CD8-positive, alpha-beta memory T cell (primary cell): ENCODE results near the gene TPO. TPM values are rescaled to one million over a fixed set of nuclear protein-coding genes. Genes with fewer than 3 reads are reported as not detected.

Experiments used
- CTCF ChIA-PET: fragments of 350-600 bp; sonication (Branson Sonifier 250); formaldehyde crosslinking; loops from one replicate; lab custom pipeline; 2021; ENCODE audit warnings: antibody characterized with exemption; lab: Charles Lee
- POLR2A ChIA-PET: fragments of 350-600 bp; sonication (Branson Sonifier 250); formaldehyde crosslinking; loops from one replicate; lab custom pipeline; 2021; ENCODE audit warnings: antibody characterized with exemption; lab: Charles Lee
- DNase-seq, 5 donors: peaks; one replicate each; pipeline versions ENCODE4 v3.0.0 to v3.0.0-alpha.2; 2020 to 2022; ENCODE audit warnings: mixed read lengths in 1 of 5
- H3K27ac ChIP-seq: one replicate; pipeline ENCODE4 v1.7.0; 2013; ENCODE audit warnings: low read depth, mild to moderate bottlenecking, low read length, moderate library complexity
- H3K27me3 ChIP-seq: 2 replicates; pipeline ENCODE4 v1.7.0; 2013; ENCODE audit warnings: low read length, mild to moderate bottlenecking; ENCODE audit not compliant: insufficient read depth, poor library complexity, severe bottlenecking
- H3K36me3 ChIP-seq: 2 replicates; pipeline ENCODE4 v1.7.0; 2013; ENCODE audit warnings: mild to moderate bottlenecking, low read length, moderate library complexity; ENCODE audit not compliant: insufficient read depth
- H3K4me1 ChIP-seq: 2 replicates; pipeline ENCODE4 v1.7.0; 2013; ENCODE audit warnings: mild to moderate bottlenecking, low read length, moderate library complexity; ENCODE audit not compliant: insufficient read depth
- H3K4me3 ChIP-seq: 2 replicates; pipeline ENCODE4 v1.7.0; 2013; ENCODE audit warnings: mild to moderate bottlenecking, low read length
- H3K9me3 ChIP-seq: 2 replicates; pipeline ENCODE4 v1.7.0; 2013; ENCODE audit warnings: mild to moderate bottlenecking, low read length
- H3K27ac Mint-ChIP-seq, 8 donors: one replicate each; pipeline ENCODE4 v1.8.0; 2020 to 2021; ENCODE audit warnings: mixed read lengths in 8 of 8, mild to moderate bottlenecking in 6 of 8, inconsistent platforms in 3 of 8, moderate library complexity in 3 of 8
- H3K27me3 Mint-ChIP-seq, 2 donors: one replicate each; pipeline ENCODE4 v1.8.0; 2020 to 2021; ENCODE audit warnings: mixed read lengths in 2 of 2, mild to moderate bottlenecking in 1 of 2, moderate library complexity in 1 of 2
- H3K36me3 Mint-ChIP-seq, 3 donors: one replicate each; pipeline ENCODE4 v1.8.0; 2020 to 2021; ENCODE audit warnings: mixed read lengths in 3 of 3, inconsistent platforms in 1 of 3, mild to moderate bottlenecking in 1 of 3
- H3K4me1 Mint-ChIP-seq, 3 donors: one replicate each; pipeline ENCODE4 v1.8.0; 2020 to 2021; ENCODE audit warnings: mixed read lengths in 3 of 3, inconsistent platforms in 1 of 3, mild to moderate bottlenecking in 1 of 3
- H3K4me3 Mint-ChIP-seq, 7 donors: one replicate each; pipeline ENCODE4 v1.8.0; 2020 to 2021; ENCODE audit warnings: mixed read lengths in 7 of 7, mild to moderate bottlenecking in 6 of 7, moderate library complexity in 4 of 7, inconsistent platforms in 2 of 7
- H3K9me3 Mint-ChIP-seq, 5 donors: one replicate each; pipeline ENCODE4 v1.8.0; 2020 to 2022; ENCODE audit warnings: mixed read lengths in 5 of 5, mild to moderate bottlenecking in 3 of 5, moderate library complexity in 2 of 5, inconsistent platforms in 1 of 5
- polyA plus RNA-seq: library from polyadenylated mRNA; unstranded; fragments of 300-500 nt; fragmentation: Illumina TruSeq; gene quantifications from one replicate; pipeline ENCODE4 v1.2.3, GENCODE V29; 2021
- total RNA-seq, 2 experiments: library from RNA; stranded (reverse); gene quantifications; one replicate each; pipeline ENCODE4 v1.2.3, GENCODE V29; 2021

TPO gene
- total and polyA plus RNA-seq, 3 experiments from 2014 or later: 1.8 TPM; not detected in 2

GRCh38 chr2:1455466-1455865 lies 42.2 kb downstream of the TPO start:
- Histone ChIP-seq H3K36me3 (no peaks in the 10 kb centered on the region), H3K9me3 (no peaks in the 10 kb centered on the region), H3K4me1 (no peaks in the 10 kb centered on the region), H3K4me3 (no peak overlapping the region), H3K27me3 (no peaks in the 10 kb centered on the region), H3K27ac (no peak overlapping the region)
- POLR2A ChIA-PET: no interaction called here
- H3K36me3 Mint-ChIP-seq: no peaks in the 10 kb centered on the region
- no peak for DNase-seq
- no peak overlapping the region for H3K27ac Mint-ChIP-seq
- no peak overlapping the region for H3K4me3 Mint-ChIP-seq
- H3K27me3 Mint-ChIP-seq: peaks cover 5 to 12% of the 10 kb centered on the region in 2 donors
- no peaks in the 10 kb centered on the region for H3K4me1 Mint-ChIP-seq
- CTCF ChIA-PET: no interaction called here
- peaks cover 0 to 3% (median 0%) of the 10 kb centered on the region in 5 donors for H3K9me3 Mint-ChIP-seq

- POLR2A ChIA-PET: no interaction called here
- Histone ChIP-seq H3K36me3 (no peaks in the 10 kb centered on the region), H3K4me1 (no peaks in the 10 kb centered on the region), H3K4me3 (no peak overlapping the region), H3K9me3 (no peaks in the 10 kb centered on the region), H3K27ac (no peak overlapping the region), H3K27me3 (no peaks in the 10 kb centered on the region)
- Mint-ChIP-seq H3K4me1 (no peaks in the 10 kb centered on the region), H3K4me3 (no peak overlapping the region), H3K36me3 (no peaks in the 10 kb centered on the region), H3K27ac (no peak overlapping the region), H3K27me3 (peaks cover 5 to 6% of the 10 kb centered on the region in 2 donors), H3K9me3 (peaks cover 0 to 3% (median 0%) of the 10 kb centered on the region in 5 donors)
- CTCF ChIA-PET: no interaction called here
- DNase-seq: no peak
Observed at GRCh38 chr2:1458432-1458831, 45.2 kb downstream of the TPO start.

- H3K4me3 Mint-ChIP-seq: no peak overlapping the region
- no peaks in the 10 kb centered on the region for H3K4me1 Mint-ChIP-seq
- no peaks in the 10 kb centered on the region for H3K4me1 ChIP-seq
- H3K27me3 ChIP-seq: no peaks in the 10 kb centered on the region
- no peaks in the 10 kb centered on the region for H3K36me3 ChIP-seq
- no peak overlapping the region for H3K27ac ChIP-seq
- ChIA-PET CTCF (no interaction called here), POLR2A (no interaction called here)
- no peaks in the 10 kb centered on the region for H3K36me3 Mint-ChIP-seq
- H3K9me3 ChIP-seq: no peaks in the 10 kb centered on the region
- H3K27me3 Mint-ChIP-seq: peaks cover 3 to 6% of the 10 kb centered on the region in 2 donors
- no peak for DNase-seq
- H3K27ac Mint-ChIP-seq: no peak overlapping the region
- peaks cover 0 to 3% (median 0%) of the 10 kb centered on the region in 5 donors for H3K9me3 Mint-ChIP-seq
- no peak overlapping the region for H3K4me3 ChIP-seq
Observed at GRCh38 chr2:1459727-1460126, 46.5 kb downstream of the TPO start.

- Histone ChIP-seq H3K4me1 (no peaks in the 10 kb centered on the region), H3K27ac (no peak overlapping the region), H3K27me3 (no peaks in the 10 kb centered on the region), H3K36me3 (no peaks in the 10 kb centered on the region), H3K4me3 (no peak overlapping the region), H3K9me3 (no peaks in the 10 kb centered on the region)
- Mint-ChIP-seq H3K27me3 (peaks cover 1 to 6% of the 10 kb centered on the region in 2 donors), H3K9me3 (peaks cover 0 to under 1% (median 0%) of the 10 kb centered on the region in 5 donors), H3K27ac (no peak overlapping the region), H3K4me1 (no peaks in the 10 kb centered on the region), H3K36me3 (no peaks in the 10 kb centered on the region), H3K4me3 (no peak overlapping the region)
- ChIA-PET CTCF (no interaction called here), POLR2A (no interaction called here)
- no peak for DNase-seq
Observed at GRCh38 chr2:1460851-1461418, 47.7 kb downstream of the TPO start.

GRCh38 chr2:1461507-1462390 lies 48.5 kb downstream of the TPO start:
- no peaks in the 10 kb centered on the region for H3K4me1 Mint-ChIP-seq
- no peak overlapping the region for H3K27ac ChIP-seq
- H3K27ac Mint-ChIP-seq: no peak overlapping the region
- no peaks in the 10 kb centered on the region for H3K27me3 ChIP-seq
- peaks cover 1 to 6% of the 10 kb centered on the region in 2 donors for H3K27me3 Mint-ChIP-seq
- H3K4me3 Mint-ChIP-seq: no peak overlapping the region
- POLR2A ChIA-PET: no interaction called here
- no peak for DNase-seq
- H3K4me1 ChIP-seq: no peaks in the 10 kb centered on the region
- H3K9me3 Mint-ChIP-seq: no peaks in the 10 kb centered on the region
- CTCF ChIA-PET: no interaction called here
- no peaks in the 10 kb centered on the region for H3K9me3 ChIP-seq
- H3K36me3 ChIP-seq: no peaks in the 10 kb centered on the region
- no peaks in the 10 kb centered on the region for H3K36me3 Mint-ChIP-seq
- no peak overlapping the region for H3K4me3 ChIP-seq

GRCh38 chr2:1462994-1463393 lies 49.7 kb downstream of the TPO start:
- Histone ChIP-seq H3K36me3 (no peaks in the 10 kb centered on the region), H3K27me3 (no peaks in the 10 kb centered on the region), H3K4me3 (no peak overlapping the region), H3K4me1 (no peaks in the 10 kb centered on the region), H3K27ac (no peak overlapping the region), H3K9me3 (no peaks in the 10 kb centered on the region)
- no peak overlapping the region for H3K27ac Mint-ChIP-seq
- CTCF ChIA-PET: no interaction called here
- no peak overlapping the region for H3K4me3 Mint-ChIP-seq
- no peaks in the 10 kb centered on the region for H3K4me1 Mint-ChIP-seq
- H3K36me3 Mint-ChIP-seq: no peaks in the 10 kb centered on the region
- H3K27me3 Mint-ChIP-seq: peaks cover 1 to 6% of the 10 kb centered on the region in 2 donors
- POLR2A ChIA-PET: no interaction called here
- no peaks in the 10 kb centered on the region for H3K9me3 Mint-ChIP-seq
- no peak for DNase-seq

GRCh38 chr2:1472350-1472749 lies 59.1 kb downstream of the TPO start:
- H3K27me3 ChIP-seq: no peaks in the 10 kb centered on the region
- H3K27ac ChIP-seq: no peak overlapping the region
- H3K36me3 Mint-ChIP-seq: no peaks in the 10 kb centered on the region
- H3K4me1 Mint-ChIP-seq: no peaks in the 10 kb centered on the region
- no peak for DNase-seq
- ChIA-PET CTCF (no interaction called here), POLR2A (no interaction called here)
- no peaks in the 10 kb centered on the region for H3K36me3 ChIP-seq
- H3K4me3 Mint-ChIP-seq: no peak overlapping the region
- no peaks in the 10 kb centered on the region for H3K4me1 ChIP-seq
- H3K27me3 Mint-ChIP-seq: peaks cover 0 to 6% of the 10 kb centered on the region in 2 donors
- peaks cover 0 to 4% (median 0%) of the 10 kb centered on the region in 5 donors for H3K9me3 Mint-ChIP-seq
- no peak overlapping the region for H3K4me3 ChIP-seq
- no peaks in the 10 kb centered on the region for H3K9me3 ChIP-seq
- H3K27ac Mint-ChIP-seq: no peak overlapping the region

- Histone ChIP-seq H3K27me3 (no peaks in the 10 kb centered on the region), H3K4me3 (no peak overlapping the region), H3K9me3 (no peaks in the 10 kb centered on the region), H3K4me1 (no peaks in the 10 kb centered on the region), H3K27ac (no peak overlapping the region), H3K36me3 (no peaks in the 10 kb centered on the region)
- CTCF ChIA-PET: no interaction called here
- H3K4me1 Mint-ChIP-seq: no peaks in the 10 kb centered on the region
- POLR2A ChIA-PET: no interaction called here
- DNase-seq: no peak
- H3K4me3 Mint-ChIP-seq: no peak overlapping the region
- H3K27me3 Mint-ChIP-seq: peaks cover 0 to 2% of the 10 kb centered on the region in 2 donors
- no peaks in the 10 kb centered on the region for H3K36me3 Mint-ChIP-seq
- H3K9me3 Mint-ChIP-seq: peaks cover 0 to 4% (median 0%) of the 10 kb centered on the region in 5 donors
- H3K27ac Mint-ChIP-seq: no peak overlapping the region
Observed at GRCh38 chr2:1476617-1477195, 63.4 kb downstream of the TPO start.
